Brain microvascular endothelial cell (primary cell): Measurements from ENCODE around the gene AFMID.

Experiments
- DNase-seq: peaks from one replicate; pipeline ENCODE4 v3.0.0-alpha.2; 2020
- H3K27ac ChIP-seq: fragments of 250-450 bp; sonication (Bioruptor Pico); 2 replicates; pipeline ENCODE4 v1.5.1; 2020; ENCODE audit warnings: mild to moderate bottlenecking, moderate library complexity
- H3K27me3 ChIP-seq: fragments of 250-450 bp; sonication (Bioruptor Pico); replicated peaks from 2 replicates; pipeline ENCODE4 v1.5.1; 2020; ENCODE audit warnings: mild to moderate bottlenecking
- H3K36me3 ChIP-seq: fragments of 250-450 bp; sonication (Bioruptor Pico); replicated peaks from 2 replicates; pipeline ENCODE4 v1.5.1; 2020; ENCODE audit warnings: mild to moderate bottlenecking
- H3K4me3 ChIP-seq: 2 replicates; pipeline ENCODE4 v1.5.1; 2011; ENCODE audit warnings: low read depth, mild to moderate bottlenecking, control low read depth, low read length, moderate library complexity
- CTCF ChIP-seq: IDR thresholded peaks from 2 replicates; pipeline ENCODE4 v1.5.1; 2011; ENCODE audit warnings: low read depth, mild to moderate bottlenecking, moderate library complexity, low read length, control low read depth, inconsistent platforms; ENCODE audit errors: missing control alignments
- in situ Hi-C: cut with HindIII; loops from 2 replicates; pipeline ENCODE4 v1.10.0; 2017; ENCODE audit warnings: low sequenced_read_pairs, low pct_ligation_motif_present

The AFMID gene

GRCh38 chr17:78249074-78249817, 62.1 kb downstream of the AFMID start:
- TF ChIP-seq CTCF, result no peak
- Histone ChIP-seq H3K27me3 (no peaks in the 10 kb centered on the region), H3K27ac (no peak overlapping the region), H3K4me3 (no peak overlapping the region), H3K36me3 (no peaks in the 10 kb centered on the region)
- in situ Hi-C loops, result no loop called here
- DNase-seq, result no peak

- in situ Hi-C loops, result no loop called here
- no peaks in the 10 kb centered on the region for H3K27me3 ChIP-seq
- no peak for TF ChIP-seq CTCF
- H3K36me3 ChIP-seq, result no peaks in the 10 kb centered on the region
- no peak for DNase-seq
- H3K27ac ChIP-seq, result no peak overlapping the region
- H3K4me3 ChIP-seq, result no peak overlapping the region
These were observed 63.0 kb downstream of the AFMID start for GRCh38 chr17:78249818-78250806.

DNA sequence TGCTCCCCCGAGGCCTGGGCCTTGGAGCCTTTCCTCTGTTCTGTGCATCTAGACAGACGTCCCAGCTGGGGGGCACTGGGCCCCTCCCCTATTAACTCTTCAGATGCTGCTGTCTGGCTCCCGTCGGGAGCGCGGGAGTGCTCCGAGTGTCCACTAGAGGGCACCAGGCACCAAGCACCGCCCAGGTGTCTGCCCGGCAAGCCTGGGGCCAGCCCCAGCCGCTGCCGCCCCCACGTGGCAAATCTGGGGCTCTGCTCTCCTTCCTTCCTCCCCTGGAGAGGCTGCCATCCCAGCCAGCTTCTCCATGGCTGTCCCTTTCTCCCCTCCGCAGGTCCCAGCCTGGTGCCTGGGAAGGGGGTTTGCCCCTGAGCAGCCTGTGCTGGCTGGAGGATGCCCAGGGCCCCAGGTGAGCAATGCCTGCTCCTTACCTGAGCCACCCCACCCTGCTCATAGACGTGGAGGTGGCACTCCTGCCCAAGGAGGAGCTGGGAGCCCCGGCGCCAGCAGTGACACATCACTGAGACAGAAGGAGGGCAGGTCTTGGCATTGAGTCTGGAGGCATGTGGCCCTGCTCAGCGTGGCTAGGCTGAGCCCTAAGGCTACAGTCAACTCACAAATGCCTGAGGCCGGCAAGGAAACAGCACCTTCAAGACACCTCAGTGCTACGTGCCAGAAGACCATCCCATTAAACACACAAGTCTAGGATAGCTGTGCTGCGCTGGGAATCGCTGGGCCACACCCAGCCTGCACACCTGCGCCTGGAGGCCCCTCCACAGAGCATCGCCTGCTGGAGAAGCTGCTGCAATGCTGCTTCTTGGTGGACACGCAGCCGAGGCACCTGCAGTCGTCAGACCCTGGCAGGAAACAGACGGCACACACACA, 64.0 kb downstream of the AFMID start:
- Histone ChIP-seq H3K4me3 (no peak overlapping the region), H3K36me3 (no peaks in the 10 kb centered on the region), H3K27ac (no peak overlapping the region), H3K27me3 (no peaks in the 10 kb centered on the region)
- in situ Hi-C loops, result no loop called here
- DNase-seq, result peak; percentile 60
- TF ChIP-seq CTCF, result peak; percentile 99

DNA sequence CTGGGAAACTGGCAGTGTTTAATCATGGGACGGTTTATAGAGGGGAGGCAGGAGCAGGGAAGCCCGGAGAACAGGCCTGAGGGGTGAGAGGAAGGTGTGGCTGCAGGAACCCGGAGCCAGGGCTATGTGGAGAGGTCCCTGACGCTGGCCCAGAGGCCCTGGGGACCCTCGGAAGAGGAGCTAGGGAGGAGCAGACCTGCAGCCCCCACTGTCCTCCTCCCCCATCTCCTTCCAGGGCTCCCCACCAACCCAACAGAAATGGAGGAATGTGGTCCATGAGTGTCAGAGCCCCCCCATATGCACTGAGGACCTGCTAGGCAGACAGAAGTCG, 64.6 kb downstream of the AFMID start:
- in situ Hi-C loops, result no loop called here
- H3K27me3 ChIP-seq, result no peaks in the 10 kb centered on the region
- no peak overlapping the region for H3K27ac ChIP-seq
- no peak for DNase-seq
- no peaks in the 10 kb centered on the region for H3K36me3 ChIP-seq
- no peak for TF ChIP-seq CTCF
- no peak overlapping the region for H3K4me3 ChIP-seq

DNA sequence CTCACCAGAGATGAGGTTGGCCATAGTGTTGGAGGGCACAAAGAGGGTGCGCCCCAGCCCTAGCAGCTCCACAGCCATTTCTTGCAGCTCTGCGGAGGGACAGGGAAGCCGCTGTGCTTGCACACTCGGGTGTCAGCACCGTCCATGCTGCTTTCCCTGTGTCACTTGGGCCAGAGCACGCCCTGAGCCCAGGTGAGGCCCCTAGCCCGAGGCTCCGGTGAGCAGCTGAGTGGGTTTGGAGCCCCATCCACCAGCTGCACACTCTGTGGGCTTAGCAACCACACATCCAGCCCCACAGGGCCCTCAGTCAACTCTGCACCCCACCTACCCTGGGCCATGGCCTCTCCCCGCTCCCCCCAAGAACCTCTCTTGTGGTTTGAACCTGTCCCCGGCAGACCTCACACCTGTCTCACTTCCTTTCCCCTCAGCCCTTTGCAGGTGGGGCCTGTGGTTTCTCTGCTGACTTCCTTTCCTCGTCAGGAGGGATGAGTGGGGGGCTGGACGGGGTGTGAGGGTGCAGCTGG, 65.0 kb downstream of the AFMID start:
- no peak for DNase-seq
- H3K27ac ChIP-seq, result no peak overlapping the region
- TF ChIP-seq CTCF, result no peak
- H3K27me3 ChIP-seq, result no peaks in the 10 kb centered on the region
- in situ Hi-C loops, result no loop called here
- no peaks in the 10 kb centered on the region for H3K36me3 ChIP-seq
- H3K4me3 ChIP-seq, result no peak overlapping the region
